ENCODE results near the gene KRT6A. TPM values are rescaled to one million over a fixed set of nuclear protein-coding genes. Genes with fewer than 3 reads are reported as not detected.

The KRT6A gene
- total RNA-seq, 1 donor, result not detected

- H3K4me3 ChIP-seq (ENCODE audit: low read depth, low read length), result no peak overlapping the region
- TF ChIP-seq, protein P1, sequence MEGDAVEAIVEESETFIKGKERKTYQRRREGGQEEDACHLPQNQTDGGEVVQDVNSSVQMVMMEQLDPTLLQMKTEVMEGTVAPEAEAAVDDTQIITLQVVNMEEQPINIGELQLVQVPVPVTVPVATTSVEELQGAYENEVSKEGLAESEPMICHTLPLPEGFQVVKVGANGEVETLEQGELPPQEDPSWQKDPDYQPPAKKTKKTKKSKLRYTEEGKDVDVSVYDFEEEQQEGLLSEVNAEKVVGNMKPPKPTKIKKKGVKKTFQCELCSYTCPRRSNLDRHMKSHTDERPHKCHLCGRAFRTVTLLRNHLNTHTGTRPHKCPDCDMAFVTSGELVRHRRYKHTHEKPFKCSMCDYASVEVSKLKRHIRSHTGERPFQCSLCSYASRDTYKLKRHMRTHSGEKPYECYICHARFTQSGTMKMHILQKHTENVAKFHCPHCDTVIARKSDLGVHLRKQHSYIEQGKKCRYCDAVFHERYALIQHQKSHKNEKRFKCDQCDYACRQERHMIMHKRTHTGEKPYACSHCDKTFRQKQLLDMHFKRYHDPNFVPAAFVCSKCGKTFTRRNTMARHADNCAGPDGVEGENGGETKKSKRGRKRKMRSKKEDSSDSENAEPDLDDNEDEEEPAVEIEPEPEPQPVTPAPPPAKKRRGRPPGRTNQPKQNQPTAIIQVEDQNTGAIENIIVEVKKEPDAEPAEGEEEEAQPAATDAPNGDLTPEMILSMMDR (IDR thresholded peaks at IDR 0.05; ENCODE audit: insufficient read depth, low read length), result no peak
- DNase-seq (ENCODE audit: low read depth), result no peak
Measured at GRCh38 chr12:52535574-52535973, 42.5 kb upstream of the KRT6A start.

DNA sequence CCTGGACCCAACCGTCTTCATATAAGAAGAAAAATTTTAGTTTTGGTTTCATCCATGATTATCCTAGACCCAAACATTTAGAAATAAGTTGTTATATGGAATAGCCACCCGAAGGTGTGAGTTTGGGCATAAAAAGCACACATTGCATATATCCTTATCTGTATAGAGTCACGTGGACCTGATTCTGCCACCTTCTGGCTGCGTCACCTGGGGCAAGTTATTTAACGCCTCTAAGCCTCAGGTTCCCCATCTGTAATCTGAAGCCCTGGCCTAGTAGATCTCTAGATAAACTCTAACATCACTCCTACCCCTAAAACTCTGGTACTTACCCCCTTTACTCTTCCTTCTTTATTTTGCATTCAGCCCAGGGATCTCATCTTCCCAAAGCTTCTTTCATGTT is 41.4 kb upstream of the KRT6A start:
- no peak overlapping the region for H3K4me3 ChIP-seq (ENCODE audit: low read depth, low read length)
- DNase-seq (ENCODE audit: low read depth), result no peak
- TF ChIP-seq, protein P1 (IDR thresholded peaks at IDR 0.05; ENCODE audit: insufficient read depth, low read length), result no peak

DNA sequence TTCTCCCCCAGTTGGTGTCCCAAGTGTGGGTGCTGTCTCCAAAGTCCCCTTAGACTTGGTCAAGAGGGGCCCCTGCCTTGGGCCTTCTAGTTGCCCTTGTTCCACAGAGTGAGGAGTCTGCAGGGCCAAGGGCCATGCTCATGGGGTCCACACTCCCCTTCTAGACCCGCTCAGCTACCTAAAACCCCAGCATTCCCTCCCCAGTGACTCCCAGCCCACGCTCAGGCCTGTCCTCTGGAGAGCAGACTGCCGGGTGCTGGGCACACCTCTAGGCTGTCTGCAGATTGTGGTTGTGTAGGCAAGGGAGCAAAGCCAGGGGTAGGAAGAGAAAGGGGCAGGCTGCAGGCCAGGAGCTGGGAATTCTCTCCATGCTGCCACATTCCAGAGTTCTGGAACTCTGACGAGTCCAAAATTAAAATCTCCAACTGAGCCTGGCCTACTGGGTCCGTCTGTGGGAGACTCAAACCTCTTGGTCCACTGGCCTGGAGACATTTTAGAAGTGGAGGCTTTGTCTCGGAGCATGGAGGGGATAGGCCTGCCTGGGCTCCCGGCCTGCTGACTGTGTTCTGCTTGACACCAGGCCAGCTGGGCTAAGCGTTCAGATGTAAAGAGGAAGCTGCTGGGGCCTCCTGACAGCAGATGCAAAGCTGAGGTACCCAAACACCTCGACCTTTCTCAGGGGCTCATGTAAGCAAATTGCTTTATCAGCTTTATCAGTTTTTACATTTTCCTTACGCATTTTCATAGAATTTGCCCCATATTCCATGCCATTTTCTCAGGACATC is 40.8 kb upstream of the KRT6A start:
- TF ChIP-seq, protein P1 (IDR thresholded peaks at IDR 0.05; ENCODE audit: insufficient read depth, low read length), result no peak
- H3K4me3 ChIP-seq (ENCODE audit: low read depth, low read length), result no peak overlapping the region
- no peak for DNase-seq (ENCODE audit: low read depth)

DNA sequence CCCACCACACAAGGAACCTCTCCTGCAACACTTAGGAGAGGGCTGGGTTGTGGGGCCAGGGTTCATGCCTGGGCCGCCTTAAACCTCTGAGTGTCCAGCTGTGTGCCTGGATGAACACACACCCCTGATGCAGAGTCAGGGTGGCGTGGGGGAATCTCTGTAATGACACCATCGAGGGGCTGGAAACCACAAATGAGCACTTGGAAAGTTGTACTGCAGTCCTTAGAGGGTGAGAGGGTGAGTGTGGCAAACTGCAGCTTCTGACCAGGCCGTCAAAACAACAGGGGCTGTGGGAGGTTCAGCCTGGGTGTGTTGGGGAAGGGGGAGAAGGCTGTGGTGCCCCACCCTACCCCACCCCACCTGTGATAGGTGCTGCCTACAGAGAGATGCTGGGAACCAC is 39.6 kb upstream of the KRT6A start:
- TF ChIP-seq, protein P1 (IDR thresholded peaks at IDR 0.05; ENCODE audit: insufficient read depth, low read length), result no peak
- DNase-seq (ENCODE audit: low read depth), result no peak
- H3K4me3 ChIP-seq (ENCODE audit: low read depth, low read length), result no peak overlapping the region

DNA sequence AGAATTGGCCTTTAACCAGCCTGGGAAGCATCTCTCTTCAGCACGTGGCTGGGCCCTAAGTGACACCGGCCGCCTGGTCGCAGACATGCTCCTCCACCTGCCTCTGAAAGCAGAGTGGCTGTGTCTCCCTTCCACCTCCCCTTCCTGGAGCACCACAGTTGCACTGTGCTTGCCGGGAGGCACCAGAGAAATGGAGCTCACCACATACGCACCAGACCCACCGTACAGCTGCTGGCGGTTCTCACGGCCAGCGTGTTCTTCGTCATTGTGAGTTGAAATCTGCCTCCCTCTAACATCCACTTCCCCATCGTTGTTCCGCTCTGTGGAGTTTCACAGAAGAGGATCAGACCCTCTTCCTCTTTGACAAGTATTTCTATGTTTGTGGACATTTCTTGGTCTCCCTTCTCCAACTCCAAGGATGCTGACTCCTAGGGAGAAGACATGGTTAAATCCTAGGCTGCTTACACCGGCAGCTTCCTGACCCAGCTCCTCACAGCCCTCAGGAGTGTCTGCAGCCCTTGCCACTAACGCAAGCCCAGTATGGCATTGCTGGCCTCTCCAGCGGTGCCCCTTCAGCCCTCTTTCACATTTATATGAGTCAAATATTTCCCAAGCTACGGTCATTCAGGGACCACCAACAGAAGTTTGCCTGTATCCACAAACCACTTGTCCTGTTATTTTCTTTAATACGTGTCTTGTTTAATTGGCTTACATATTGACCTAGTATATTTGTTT is 38.7 kb upstream of the KRT6A start:
- DNase-seq (ENCODE audit: low read depth), result no peak
- TF ChIP-seq, protein P1 (IDR thresholded peaks at IDR 0.05; ENCODE audit: insufficient read depth, low read length), result no peak
- H3K4me3 ChIP-seq (ENCODE audit: low read depth, low read length), result no peak overlapping the region

DNA sequence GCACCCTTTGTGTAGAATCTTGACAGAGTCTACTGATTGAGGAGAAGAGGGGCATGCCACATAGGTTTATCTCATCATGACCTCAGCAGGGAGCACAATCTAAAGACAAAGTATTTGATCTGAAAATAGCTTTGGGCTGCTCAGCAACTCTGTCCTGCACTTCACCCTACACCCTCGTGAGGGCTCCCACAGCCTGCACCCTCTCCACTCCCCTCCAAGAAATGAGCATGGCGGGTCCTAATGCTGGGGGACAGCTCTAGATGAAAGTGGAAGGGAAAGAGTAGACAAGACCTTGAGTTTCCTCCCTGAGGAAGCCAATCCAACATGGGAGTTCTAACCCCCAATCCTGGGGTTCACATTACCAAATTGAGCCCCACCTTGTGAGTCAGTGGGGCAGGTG is 37.8 kb upstream of the KRT6A start:
- TF ChIP-seq, protein P1 (IDR thresholded peaks at IDR 0.05; ENCODE audit: insufficient read depth, low read length), result no peak
- no peak for DNase-seq (ENCODE audit: low read depth)
- H3K4me3 ChIP-seq (ENCODE audit: low read depth, low read length), result no peak overlapping the region

Data from fibroblast of the aortic adventitia (primary cell).